Sigmoid colon (tissue), 7 donors: ENCODE measurements around the gene ADCK1. TPM values are rescaled to one million over a fixed set of nuclear protein-coding genes. Genes with fewer than 3 reads are reported as not detected.
"Not testable (repeated sequence)": the region's sequence is repeated elsewhere in the genome, so short reads cannot be mapped to it uniquely, and the experiment has no call there.

ENCODE experiments used
- DNase-seq: peaks from one replicate; pipeline ENCODE4 v3.0.0-alpha.2; 2019
- H3K27ac ChIP-seq, 4 donors: fragments of 200-600 bp; sonication (generic); one replicate each; pipeline ENCODE4 v1.5.1; 2016 to 2019; ENCODE audit warnings: mild to moderate bottlenecking in 1 of 4
- H3K27me3 ChIP-seq, 3 donors: fragments of 200-600 bp; sonication (generic); one replicate each; pipeline ENCODE4 v1.5.1; 2019; ENCODE audit warnings: mild to moderate bottlenecking in 1 of 3
- H3K36me3 ChIP-seq, 4 donors: fragments of 200-600 bp; sonication (generic); one replicate each; pipeline ENCODE4 v1.5.1; 2016 to 2019
- H3K4me1 ChIP-seq, 4 donors: fragments of 200-600 bp; sonication (generic); one replicate each; pipeline ENCODE4 v1.5.1; 2017 to 2019
- H3K4me3 ChIP-seq, 4 donors: fragments of 200-600 bp; sonication (generic); one replicate each; pipeline ENCODE4 v1.5.1; 2017 to 2019; ENCODE audit warnings: mild to moderate bottlenecking in 2 of 4, moderate library complexity in 1 of 4
- H3K9me3 ChIP-seq, 4 donors: fragments of 200-600 bp in 3 of 4; sonication (generic) in 3 of 4; one replicate each; pipeline versions ENCODE4 v1.5.1 to v1.6.1; 2013 to 2019
- EP300 ChIP-seq, 4 donors: sonication (generic); formaldehyde crosslinking; IDR thresholded peaks; one replicate each; pipeline ENCODE4 v1.6.1; 2017; ENCODE audit warnings: antibody characterized with exemption in 4 of 4
- POLR2A ChIP-seq, 2 donors: fragments of 450-650 bp; IDR thresholded peaks; one replicate each; pipeline ENCODE4 v1.6.1; 2016; ENCODE audit warnings: antibody characterized with exemption in 2 of 2, mild to moderate bottlenecking in 2 of 2, moderate library complexity in 2 of 2
- POLR2AphosphoS5 ChIP-seq, 4 donors: sonication (generic); formaldehyde crosslinking; IDR thresholded peaks; one replicate each; pipeline ENCODE4 v1.6.1; 2017; ENCODE audit warnings: antibody characterized with exemption in 4 of 4
- WGBS, 2 donors: extraction: QIAGEN DNeasy Blood & Tissue Kit; methylation state at CpG; one replicate each; pipeline ENCODE4 v1.1.7; 2013; 5-methylcytosine and 5-hydroxymethylcytosine counted together
- intact Hi-C: fragments of 100-400 bp; cut with DNase I; formaldehyde crosslinking; loops from one replicate; pipeline ENCODE4 v1.15.1; 2023
- polyA plus RNA-seq, 3 donors: library from polyadenylated mRNA; stranded (reverse); fragments of 200-250 nt; gene quantifications; one replicate each; pipeline ENCODE4 v1.2.3, GENCODE V29; 2013
- total RNA-seq, 4 donors: library from RNA; depleted of rRNA; stranded (reverse); fragments of >200 nt; gene quantifications; one replicate each; pipeline ENCODE4 v1.1.0, GENCODE V29; 2016
- TF ChIP-seq, protein P1 (sequence below), 4 experiments: fragments of 450-650 bp in 3 of 4; fragments of 200-600 bp in 1 of 4; IDR thresholded peaks; one replicate each; pipeline ENCODE4 v1.5.1; 2016 to 2019; ENCODE audit warnings: antibody characterized with exemption in 4 of 4, mild to moderate bottlenecking in 3 of 4, moderate library complexity in 2 of 4
- donor health status: healthy with polysubstance abuse.
- donor health status: Bipolar disorder and iron deficiency.
- donor health status: healthy.

The ADCK1 gene
- total and polyA plus RNA-seq, 7 donors = 3.5 to 19.4 (median 5.7) TPM

DNA sequence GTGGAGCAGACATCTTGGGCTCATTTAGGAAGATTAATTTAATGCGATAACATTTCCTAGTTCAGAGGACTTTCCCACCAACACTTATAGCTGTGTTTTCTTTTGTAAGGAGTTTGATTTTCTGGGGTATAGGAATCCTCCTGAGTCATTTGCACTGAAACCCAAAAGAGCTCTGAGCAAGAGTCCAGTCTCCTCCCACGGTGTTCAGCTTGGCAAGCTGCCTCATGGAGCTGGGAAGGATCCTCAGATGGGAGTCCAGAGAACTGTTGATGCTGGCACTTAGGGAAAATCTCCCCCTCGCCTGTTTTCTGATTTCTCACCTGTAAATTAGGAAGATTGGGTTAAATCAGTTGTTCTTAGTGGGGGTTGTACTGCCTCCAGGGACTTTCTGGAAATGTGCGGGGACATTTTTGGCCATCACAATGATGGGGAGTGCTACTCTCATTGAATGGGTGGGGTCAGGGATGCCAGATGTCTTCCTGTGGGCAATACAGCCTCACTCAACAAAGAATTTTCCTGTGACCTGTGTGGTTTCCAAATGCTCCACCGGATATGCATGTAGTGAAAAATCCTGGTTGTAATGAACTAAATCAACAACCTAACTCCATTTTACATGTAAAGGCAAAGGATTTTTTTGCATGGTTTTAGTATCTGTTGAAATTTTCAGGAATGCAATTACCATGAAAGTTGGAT lies 150.6 kb downstream of the ADCK1 start:
- TF ChIP-seq, protein P1, sequence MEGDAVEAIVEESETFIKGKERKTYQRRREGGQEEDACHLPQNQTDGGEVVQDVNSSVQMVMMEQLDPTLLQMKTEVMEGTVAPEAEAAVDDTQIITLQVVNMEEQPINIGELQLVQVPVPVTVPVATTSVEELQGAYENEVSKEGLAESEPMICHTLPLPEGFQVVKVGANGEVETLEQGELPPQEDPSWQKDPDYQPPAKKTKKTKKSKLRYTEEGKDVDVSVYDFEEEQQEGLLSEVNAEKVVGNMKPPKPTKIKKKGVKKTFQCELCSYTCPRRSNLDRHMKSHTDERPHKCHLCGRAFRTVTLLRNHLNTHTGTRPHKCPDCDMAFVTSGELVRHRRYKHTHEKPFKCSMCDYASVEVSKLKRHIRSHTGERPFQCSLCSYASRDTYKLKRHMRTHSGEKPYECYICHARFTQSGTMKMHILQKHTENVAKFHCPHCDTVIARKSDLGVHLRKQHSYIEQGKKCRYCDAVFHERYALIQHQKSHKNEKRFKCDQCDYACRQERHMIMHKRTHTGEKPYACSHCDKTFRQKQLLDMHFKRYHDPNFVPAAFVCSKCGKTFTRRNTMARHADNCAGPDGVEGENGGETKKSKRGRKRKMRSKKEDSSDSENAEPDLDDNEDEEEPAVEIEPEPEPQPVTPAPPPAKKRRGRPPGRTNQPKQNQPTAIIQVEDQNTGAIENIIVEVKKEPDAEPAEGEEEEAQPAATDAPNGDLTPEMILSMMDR (IDR thresholded peaks at IDR 0.05) = no peak
- TF ChIP-seq EP300 (IDR thresholded peaks at IDR 0.05) (no peak), POLR2A (IDR thresholded peaks at IDR 0.05) (no peak), POLR2AphosphoS5 (IDR thresholded peaks at IDR 0.05) (no peak)
- Histone ChIP-seq H3K4me3 (no peak overlapping the region), H3K9me3 (peaks cover 0 to 5% (median 0%) of the 10 kb centered on the region in 4 donors), H3K27me3 (no peaks in the 10 kb centered on the region), H3K27ac (no peak overlapping the region), H3K4me1 (no peaks in the 10 kb centered on the region), H3K36me3 (no peaks in the 10 kb centered on the region)
- intact Hi-C loops = no loop called here
- 70 to 82% methylated on average over 5 of the region's 5 CpGs for WGBS, 2 donors
- no peak for DNase-seq

GRCh38 chr14:77955816-77956484 lies 156.0 kb downstream of the ADCK1 start:
- intact Hi-C loops = no loop called here
- Histone ChIP-seq H3K4me3 (no peak overlapping the region), H3K36me3 (no peaks in the 10 kb centered on the region), H3K4me1 (no peaks in the 10 kb centered on the region), H3K27me3 (no peaks in the 10 kb centered on the region), H3K27ac (no peak overlapping the region), H3K9me3 (peaks cover 0 to 5% (median 0%) of the 10 kb centered on the region in 4 donors)
- WGBS, 2 donors = 44 to 64% methylated on average over 13 of the region's 13 CpGs
- TF ChIP-seq POLR2AphosphoS5 (IDR thresholded peaks at IDR 0.05) (no peak), EP300 (IDR thresholded peaks at IDR 0.05) (no peak), POLR2A (IDR thresholded peaks at IDR 0.05) (no peak)
- TF ChIP-seq, protein P1 (IDR thresholded peaks at IDR 0.05) = no peak
- DNase-seq = no peak

DNA sequence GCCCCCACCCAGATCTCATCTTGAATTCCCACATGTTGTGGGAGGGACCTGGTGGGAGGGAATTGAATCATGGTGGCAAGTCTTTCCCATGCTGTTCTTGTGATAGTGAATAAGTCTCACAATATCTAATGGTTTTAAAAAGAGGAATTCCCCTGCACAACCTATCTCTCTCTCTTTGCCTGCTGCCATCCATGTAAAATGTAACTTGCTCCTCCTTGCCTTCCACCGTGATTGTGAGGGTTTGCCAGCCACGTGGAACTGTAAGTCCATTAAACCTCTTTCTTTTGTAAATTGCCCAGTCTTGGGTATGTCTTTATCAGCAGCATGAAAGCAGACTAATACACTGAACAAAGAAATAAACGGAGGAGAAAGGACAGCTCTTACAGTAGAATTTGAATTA lies 159.8 kb downstream of the ADCK1 start:
- H3K27ac ChIP-seq, H3K27me3 ChIP-seq, intact Hi-C loops, DNase-seq, H3K36me3 ChIP-seq, H3K4me3 ChIP-seq, H3K9me3 ChIP-seq, H3K4me1 ChIP-seq: not testable (repeated sequence)
- 42 to 63% methylated on average over 3 of the region's 3 CpGs for WGBS, 2 donors

DNA sequence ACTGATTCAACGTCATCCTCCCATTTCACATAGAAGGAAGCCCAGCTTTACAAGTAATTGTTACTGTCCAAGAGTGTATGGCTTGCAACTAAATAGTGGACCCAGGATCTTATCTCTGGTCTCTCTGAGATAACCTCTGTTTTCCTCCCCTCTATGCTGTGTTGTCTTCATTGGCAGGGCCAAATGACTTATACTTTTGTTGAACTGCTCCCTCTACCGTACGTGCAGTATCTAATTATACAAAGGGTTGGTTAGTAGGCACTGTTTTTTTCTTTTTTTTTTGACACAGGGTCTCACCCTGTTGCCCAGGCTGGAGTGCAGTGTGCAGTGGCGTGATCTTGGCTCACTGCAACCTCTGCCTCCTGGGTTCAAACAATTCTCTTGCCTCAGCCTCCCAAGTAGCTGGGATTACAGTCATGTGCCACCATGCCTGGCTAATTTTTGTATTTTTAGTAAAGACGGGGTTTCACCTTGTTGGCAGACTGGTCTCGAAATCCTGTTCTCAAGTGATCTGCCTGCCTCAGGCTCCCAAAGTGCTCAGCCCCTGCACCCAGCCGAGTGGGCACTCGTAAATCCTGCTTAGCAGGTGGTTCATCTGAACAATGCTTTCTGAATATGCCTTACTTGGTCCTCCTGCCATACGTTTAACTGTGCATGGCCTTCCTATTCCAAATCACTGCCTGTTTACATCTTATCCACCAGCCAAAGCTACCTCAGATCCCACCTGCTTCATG lies 162.1 kb downstream of the ADCK1 start:
- H3K27ac ChIP-seq = no peak overlapping the region
- H3K9me3 ChIP-seq = no peaks in the 10 kb centered on the region
- intact Hi-C loops = no loop called here
- peaks cover 5 to 25% (median 11%) of the 10 kb centered on the region in 3 donors for H3K27me3 ChIP-seq
- WGBS, 2 donors = 83 to 87% methylated on average over 9 of the region's 9 CpGs
- TF ChIP-seq POLR2A (IDR thresholded peaks at IDR 0.05) (no peak), POLR2AphosphoS5 (IDR thresholded peaks at IDR 0.05) (no peak), EP300 (IDR thresholded peaks at IDR 0.05) (no peak)
- TF ChIP-seq, protein P1 (IDR thresholded peaks at IDR 0.05) = no peak
- no peaks in the 10 kb centered on the region for H3K36me3 ChIP-seq
- no peak overlapping the region for H3K4me3 ChIP-seq
- DNase-seq = no peak
- peaks cover 0 to 7% (median 3%) of the 10 kb centered on the region in 4 donors for H3K4me1 ChIP-seq
